ENCODE measurements around the gene STK32B.
"Not testable (repeated sequence)": the region's sequence is repeated elsewhere in the genome, so short reads cannot be mapped to it uniquely, and the experiment has no call there.

Gene STK32B

GRCh38 chr4:5212255-5213013 lies 161.2 kb downstream of the STK32B start:
- DNase-seq, result no peak

DNA sequence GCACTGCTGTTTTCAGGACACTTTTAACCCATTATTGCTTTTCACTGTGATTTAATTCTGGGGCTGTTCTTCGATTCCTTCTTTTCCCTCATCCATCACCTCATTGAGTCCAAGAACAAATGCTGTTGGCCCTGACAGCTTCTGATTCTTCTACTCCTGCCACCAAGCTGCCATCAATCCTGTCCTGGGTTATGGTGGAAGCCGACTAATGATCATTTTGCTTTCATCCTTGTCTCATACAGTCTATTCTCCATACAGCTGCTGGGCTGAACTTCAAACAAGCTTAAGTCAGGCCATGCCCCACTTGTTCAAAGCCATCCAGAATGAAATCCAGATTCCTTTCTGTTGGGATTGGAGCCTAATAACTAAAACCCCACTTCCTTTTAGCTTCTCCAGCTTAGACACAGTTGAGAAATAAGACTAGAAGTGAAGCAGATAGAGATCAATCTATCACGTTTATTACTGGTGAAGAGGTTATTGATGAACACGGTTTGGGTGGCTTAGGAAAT lies 161.9 kb downstream of the STK32B start:
- DNase-seq, result no peak

DNA sequence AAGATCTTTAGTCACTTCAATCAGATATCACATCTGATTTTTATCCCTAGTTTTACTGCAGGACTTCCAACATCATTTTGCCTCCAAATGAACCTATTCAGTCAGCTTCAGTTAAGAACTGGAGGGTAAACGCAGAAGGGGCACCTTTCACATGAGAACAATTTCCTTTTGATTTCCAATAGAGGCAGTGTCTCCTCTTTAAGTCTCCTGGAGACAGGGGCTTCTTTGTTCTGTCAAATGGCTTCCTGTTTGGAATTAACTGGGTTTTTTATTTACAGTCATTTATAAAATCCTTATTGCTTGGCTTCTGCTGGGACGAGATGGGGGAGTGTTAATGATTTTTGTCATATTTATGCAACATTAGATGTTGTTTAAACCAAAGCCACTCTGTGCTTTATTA lies 164.0 kb downstream of the STK32B start:
- no peak for DNase-seq

GRCh38 chr4:5217421-5217820 lies 166.1 kb downstream of the STK32B start:
- no peak for DNase-seq

DNA sequence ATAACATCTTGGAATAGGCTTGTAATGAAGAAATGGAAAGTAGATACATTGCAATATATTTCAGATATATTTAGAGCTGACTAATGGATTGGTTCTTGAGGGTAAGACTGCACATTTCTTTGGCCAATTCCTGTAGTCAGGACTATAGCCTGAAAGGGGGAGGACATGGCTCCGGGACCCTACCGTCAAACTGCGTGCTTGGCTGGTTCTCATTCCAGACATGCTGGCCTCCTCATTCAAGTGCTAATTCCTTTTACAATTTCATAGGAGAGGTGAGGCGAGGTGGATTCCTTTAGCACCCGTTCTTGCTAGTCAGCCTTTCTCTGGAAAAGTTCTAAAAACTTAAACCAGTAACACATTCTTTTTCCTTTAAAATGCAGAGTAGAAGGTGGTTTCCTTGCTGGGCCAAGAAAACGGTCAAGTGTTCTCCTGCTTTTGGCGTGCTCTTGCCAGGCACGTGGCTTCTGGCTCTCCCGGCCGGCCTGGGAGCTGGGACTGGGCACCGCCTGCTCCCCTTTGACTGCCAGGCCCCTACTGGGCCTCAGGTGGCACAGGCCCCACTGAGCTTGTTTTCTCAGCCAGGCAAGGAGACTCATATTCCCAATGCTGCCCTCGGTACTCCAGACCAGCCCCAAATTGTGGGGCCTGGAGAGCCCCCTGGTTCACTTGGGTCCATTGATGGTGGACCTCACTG lies 167.2 kb downstream of the STK32B start:
- DNase-seq, result no peak

GRCh38 chr4:5220028-5220427 lies 168.7 kb downstream of the STK32B start:
- DNase-seq, result no peak

GRCh38 chr4:5222047-5222446 lies 170.8 kb downstream of the STK32B start:
- DNase-seq, result no peak

- DNase-seq, result no peak
These were observed 171.7 kb downstream of the STK32B start for GRCh38 chr4:5222951-5223350.

DNA sequence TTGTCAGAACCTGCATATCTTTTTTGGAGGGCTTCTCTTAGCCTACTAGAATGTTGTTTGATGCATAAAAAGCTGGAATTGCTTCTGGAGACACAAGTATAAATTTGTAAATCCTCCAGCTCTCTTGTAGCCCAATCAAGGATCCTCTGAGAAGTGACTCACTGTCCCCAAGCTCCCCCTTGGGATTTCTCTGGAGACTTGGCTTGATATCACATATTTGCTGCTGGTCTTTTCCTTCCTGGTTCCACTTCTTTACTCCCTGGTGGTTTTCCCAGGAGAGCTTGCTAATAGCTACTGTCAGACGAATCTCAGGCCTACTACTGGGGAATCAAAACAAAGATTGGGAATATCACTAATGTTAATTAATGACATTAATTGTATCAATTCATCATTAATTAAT lies 173.1 kb downstream of the STK32B start:
- DNase-seq, result no peak

DNA sequence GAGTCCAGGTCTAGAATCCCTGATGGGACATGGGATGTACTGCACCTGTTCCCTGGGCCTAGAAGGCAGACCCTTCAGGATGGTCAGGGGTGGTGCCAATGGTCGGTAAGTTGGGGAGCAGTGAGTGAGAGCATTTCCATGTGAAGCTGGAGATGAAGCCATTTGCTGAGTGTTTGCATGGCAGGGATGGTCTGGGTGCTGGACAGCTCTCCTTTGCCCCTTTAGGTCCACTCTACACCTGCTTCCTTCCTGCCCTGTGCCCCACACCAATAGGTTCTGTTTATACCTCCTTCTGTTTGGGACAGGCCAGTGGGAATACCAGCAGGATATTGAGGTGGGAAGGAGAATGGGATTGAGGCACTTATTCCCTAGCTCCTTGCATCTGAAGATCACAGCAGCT lies 181.3 kb downstream of the STK32B start:
- DNase-seq, result no peak

GRCh38 chr4:5237086-5237660 lies 185.9 kb downstream of the STK32B start:
- no peak for DNase-seq

GRCh38 chr4:5238173-5238572 lies 186.9 kb downstream of the STK32B start:
- DNase-seq, result no peak

DNA sequence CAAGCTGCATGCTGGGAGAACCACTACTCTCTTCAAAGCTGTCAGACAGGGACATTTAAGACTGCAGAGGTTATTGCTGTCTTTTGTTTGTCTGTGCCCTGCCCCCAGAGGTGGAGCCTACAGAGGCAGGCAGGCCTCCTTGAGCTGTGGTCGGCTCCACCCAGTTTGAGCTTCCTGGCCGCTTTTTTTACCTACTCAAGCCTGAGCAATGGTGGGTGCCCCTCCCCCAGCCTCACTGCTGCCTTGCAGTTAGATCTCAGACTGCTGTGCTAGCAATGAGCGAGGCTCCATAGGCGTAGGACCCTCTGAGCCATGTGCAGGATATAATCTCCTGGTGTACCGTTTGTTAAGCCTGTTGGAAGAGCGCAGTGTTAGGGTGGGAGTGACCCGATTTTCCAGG lies 195.8 kb downstream of the STK32B start:
- DNase-seq, result not testable (repeated sequence)

- DNase-seq, result no peak
These were observed 196.5 kb downstream of the STK32B start for GRCh38 chr4:5247735-5248134.

DNA sequence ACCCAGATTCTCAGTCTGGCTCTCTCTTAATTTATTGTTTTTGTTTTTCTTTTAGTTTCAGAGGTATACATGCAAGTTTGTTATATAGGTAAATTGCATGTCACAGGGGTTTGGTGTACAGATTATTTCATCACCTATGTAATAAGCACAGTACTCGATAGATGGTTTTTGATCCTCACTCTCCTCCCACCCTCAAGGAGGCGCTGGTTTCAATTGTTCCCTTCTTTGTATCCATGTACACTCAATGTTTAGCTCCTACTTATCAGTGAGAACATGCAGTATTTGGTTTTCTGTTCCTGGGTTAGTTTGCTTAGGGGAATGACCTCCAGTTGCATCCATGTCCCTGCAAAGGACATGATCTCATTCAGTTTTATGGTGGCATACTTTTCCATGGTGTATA lies 198.4 kb downstream of the STK32B start:
- DNase-seq, result no peak

GRCh38 chr4:5250536-5250935 lies 199.3 kb downstream of the STK32B start:
- DNase-seq, result not testable (repeated sequence)

DNA sequence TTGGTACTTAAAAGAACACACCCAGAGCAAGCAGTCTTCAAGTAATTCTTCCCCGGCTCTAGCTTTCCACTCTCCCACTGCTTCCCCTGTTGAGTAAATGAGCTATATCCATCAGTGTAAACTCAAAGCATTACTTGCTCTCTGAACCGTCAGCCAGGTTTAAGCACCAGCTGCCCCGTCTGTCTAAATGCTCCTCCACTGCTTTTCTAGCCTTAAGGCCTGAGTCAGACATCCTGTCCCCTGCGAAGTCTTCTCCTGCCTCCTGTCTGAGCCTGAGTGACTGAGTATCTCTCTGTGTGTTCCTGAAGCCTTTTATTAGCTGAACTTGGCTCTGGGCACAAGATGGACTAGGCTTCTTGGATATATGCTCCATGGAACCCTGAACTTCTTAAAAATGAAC lies 205.1 kb downstream of the STK32B start:
- no peak for DNase-seq

GRCh38 chr4:5257086-5257485 lies 205.8 kb downstream of the STK32B start:
- DNase-seq, result no peak

- no peak for DNase-seq
These were observed 208.2 kb downstream of the STK32B start for GRCh38 chr4:5259471-5259870.

DNA sequence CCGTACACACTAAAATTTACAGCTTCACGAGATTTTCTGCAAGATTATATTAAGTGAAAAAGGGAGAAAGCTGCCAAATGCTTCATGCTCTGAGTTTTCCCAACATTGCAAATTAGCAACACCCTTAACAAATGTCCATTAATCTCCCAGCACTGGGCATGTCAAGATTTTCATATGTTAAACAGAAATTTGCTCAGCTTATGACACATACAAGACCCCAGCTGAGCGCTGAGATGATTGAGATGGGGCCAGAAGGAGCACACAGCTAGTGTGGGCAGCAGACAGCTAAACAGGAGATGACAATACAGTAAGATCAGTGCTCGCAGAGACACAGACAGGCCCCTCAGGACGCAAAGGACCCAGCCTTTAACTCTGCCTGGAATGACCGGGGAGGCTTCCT lies 208.8 kb downstream of the STK32B start:
- DNase-seq, result no peak

DNA sequence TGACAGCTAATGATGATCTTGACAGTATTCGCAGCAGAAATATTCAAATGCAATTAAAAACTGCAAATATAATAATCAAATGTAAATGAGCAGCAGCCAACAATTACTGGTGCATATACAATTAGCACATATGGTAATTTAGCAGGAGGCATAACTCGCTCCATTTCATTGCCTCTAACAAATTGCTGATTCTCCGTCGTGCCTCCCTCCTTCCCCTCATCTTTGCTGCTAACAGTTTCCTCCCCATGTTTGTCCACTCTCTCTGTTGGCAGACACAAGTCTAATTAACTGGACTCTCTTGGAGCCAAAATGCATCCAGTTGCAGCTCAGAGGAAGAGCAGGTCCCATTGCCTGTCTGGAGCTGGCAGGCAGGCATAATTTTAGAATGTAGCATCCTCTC lies 210.6 kb downstream of the STK32B start:
- no peak for DNase-seq

GRCh38 chr4:5266991-5267390 lies 215.7 kb downstream of the STK32B start:
- no peak for DNase-seq

DNA sequence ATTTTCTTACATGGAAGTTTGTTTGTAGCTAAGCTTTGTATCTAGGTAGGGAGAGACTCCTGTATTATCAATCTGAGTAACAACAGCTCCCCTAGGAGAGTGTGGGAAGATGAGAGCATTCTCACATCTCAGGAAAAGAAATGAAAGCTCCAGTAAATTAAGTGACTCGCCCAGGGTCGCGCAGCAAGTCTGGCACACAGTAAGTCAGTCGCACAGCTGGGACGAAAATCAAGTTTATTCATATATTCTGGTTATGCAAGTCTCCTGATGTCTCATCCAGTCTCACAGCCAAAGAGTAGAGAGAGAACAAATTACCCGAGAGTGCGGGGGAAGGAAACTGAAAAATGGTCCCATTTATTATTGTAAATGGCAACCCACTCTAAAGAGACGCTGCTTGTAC lies 216.1 kb downstream of the STK32B start:
- no peak for DNase-seq

DNA sequence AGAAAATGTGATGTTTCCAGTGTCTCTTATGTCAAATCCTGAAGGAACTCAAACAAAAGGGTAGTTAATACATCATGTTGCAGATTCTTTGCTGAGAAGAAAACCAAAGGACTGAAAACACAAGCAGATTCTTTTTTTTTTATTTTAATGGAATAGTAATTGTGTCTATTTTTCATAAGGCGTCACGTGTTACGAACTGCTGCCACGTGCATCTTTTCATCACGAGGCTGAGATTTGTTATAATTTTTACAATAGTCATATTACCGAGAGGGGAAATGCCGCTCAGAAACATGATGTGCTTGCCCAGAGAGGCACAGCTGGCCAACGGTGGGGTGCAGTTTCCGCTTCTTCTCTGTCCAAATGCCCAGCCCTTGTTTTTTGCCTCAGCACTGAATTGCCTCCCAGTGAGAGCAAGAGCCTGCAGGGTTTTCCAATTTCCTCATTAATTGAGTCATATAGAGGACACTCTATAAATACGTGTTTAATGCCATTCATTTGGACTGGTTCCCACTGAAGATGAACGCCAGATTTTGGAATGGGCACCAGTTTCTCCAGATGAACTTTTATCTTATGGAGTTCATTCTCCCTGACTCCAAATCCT lies 225.3 kb downstream of the STK32B start:
- DNase-seq, result no peak
